Stimulated activated CD8-positive, alpha-beta memory T cell treated with anti-CD3 and anti-CD28 coated beads, Interleukin-4, amount 100 ng/mL, for 48 hours (primary cell): Measurements from ENCODE around the gene ARHGEF2.
A peak's percentile ranks its signal among the peaks of the same experiment; 100 is the strongest.
"Not testable (repeated sequence)": the region's sequence is repeated elsewhere in the genome, so short reads cannot be mapped to it uniquely, and the experiment has no call there.

Experiments used
- DNase-seq: peaks from one replicate; pipeline ENCODE4 v3.0.0-alpha.2; 2020

ARHGEF2 gene

DNA sequence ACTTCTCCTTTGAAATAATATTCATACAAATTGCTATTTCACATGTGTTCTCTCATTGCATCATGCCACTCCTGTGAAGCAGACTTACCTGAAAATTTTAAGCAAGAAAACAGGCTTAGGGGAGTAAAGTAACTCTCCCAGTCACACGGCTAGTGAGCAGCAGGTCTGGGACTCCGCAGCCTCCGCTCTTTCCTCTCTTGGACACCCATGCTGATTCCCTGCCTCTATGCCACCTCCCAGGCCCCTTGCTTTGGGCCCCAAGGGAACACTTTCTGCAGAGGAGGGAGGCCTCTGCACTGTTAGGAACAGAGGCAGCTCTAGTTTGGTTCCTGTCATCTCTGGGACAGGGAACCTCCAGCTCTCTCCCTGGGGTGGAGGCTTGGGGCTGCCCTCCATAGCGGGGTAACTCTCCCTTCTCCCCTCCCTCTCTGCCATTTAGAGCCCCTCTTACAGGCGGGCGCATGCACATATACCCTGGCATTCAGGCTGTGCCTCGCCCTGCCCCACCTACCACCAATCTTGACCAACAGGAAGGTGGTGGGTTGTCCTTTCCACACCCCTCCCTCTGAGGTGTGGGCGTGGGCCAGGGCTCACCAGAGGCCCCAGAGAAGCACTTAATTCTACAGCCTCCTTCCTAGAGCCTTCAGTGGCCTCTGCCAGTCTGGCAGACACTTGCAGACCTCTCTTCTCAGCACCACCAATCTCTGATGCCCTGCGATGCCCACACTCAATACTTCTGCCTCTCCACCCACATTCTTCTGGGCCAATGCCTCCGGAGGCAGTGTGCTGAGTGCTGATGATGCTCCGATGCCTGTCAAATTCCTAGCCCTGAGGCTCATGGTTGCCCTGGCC is 37.1 kb downstream of the ARHGEF2 start, which contains the start of gene RXFP4:
TSS of gene RXFP4 (plus strand) at position 646 of the 852 bp plus-strand sequence. CDS start at position 718, 72 bp downstream.
- DNase-seq, result peak; percentile 40

- DNase-seq, result no peak
Measured at GRCh38 chr1:155940482-155940992, 37.8 kb downstream of the ARHGEF2 start.

GRCh38 chr1:155938220-155938627 is 40.1 kb downstream of the ARHGEF2 start:
- DNase-seq, result no peak

DNA sequence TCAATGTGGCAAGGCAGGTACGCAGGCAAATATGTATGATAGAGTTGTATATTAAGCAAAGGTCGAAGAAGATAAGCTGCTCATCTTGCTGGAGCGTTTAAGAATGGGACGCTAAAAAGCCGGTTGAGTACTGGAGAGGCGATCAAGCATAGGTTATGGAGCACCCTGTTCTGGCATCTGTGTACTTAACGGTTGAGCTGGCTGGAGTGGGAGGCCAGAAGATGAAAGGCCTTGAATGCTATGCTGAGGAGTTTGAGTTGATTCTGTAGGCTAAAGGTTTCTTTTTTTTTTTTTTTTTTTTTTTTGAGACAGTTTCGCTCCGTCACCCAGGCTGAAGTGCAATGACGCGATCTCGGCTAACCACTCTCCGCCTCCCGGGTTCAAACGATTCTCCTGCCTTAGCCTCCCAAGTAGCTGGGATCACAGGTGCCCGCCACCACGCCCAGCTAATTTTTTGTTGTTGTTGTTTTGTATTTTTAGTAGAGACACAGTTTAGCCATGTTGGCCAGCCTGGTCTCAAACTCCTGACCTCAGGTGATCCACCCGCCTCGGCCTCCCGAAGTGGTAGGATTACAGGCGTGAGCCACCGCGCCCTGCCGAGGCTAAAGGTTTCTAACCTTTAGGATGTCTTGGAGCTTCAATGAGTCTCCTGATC is 43.3 kb downstream of the ARHGEF2 start:
- no peak for DNase-seq

- DNase-seq, result peak; percentile 93
Measured at GRCh38 chr1:155934097-155934935, 44.0 kb downstream of the ARHGEF2 start, which contains the start of gene KHDC4. KHDC4 (minus strand) TSS chr1:155934413; CDS start chr1:155934373, 40 bp downstream.

- no peak for DNase-seq
Measured at GRCh38 chr1:155933591-155934096, 44.7 kb downstream of the ARHGEF2 start.

GRCh38 chr1:155932487-155932886 is 45.9 kb downstream of the ARHGEF2 start:
- DNase-seq, result no peak

- DNase-seq, result no peak
Measured at GRCh38 chr1:155932081-155932480, 46.3 kb downstream of the ARHGEF2 start.

GRCh38 chr1:155931332-155932038 is 46.9 kb downstream of the ARHGEF2 start:
- DNase-seq, result no peak

DNA sequence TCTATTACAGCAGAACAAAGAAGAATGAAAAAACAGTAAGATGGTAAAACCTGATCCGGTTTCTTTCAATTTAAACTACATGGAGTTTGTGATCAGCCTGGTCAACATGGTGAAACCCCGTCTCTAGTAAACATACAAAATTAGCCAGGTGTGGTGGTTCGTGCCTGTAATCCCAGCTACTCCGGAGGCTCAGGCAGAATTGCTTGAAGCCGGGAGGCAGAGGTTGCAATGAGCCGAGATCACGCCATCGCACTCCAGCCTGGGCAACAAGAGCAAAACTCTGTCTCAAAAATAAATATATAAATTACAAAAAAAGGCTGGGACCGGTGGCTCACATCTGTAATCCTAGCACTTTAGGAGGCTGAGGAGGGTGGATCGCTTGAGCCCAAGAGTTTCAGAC is 47.6 kb downstream of the ARHGEF2 start:
- not testable (repeated sequence) for DNase-seq

DNA sequence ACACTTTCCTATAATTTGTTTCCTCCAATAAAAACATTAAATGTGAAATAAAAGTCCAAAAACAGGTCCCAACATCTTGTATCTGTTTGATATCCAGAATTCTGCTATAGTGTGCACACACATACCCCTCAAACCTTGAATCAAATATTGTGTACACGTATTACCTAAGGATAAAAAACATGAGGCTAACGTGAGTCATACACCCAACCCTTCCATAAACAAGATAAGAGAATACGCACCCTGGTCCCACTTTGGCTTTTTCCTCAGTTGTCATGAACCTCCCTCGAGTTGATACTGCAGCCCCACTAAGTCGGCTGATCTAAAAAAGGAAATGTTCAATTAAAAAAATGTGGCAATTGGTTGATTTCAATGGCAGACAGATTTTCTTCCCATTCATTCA is 49.3 kb downstream of the ARHGEF2 start:
- no peak for DNase-seq

- no peak for DNase-seq
Measured at GRCh38 chr1:155925506-155925905, 52.8 kb downstream of the ARHGEF2 start.

- no peak for DNase-seq
Measured at GRCh38 chr1:155920717-155921116, 57.6 kb downstream of the ARHGEF2 start.

GRCh38 chr1:155919801-155920200 is 58.5 kb downstream of the ARHGEF2 start:
- DNase-seq, result no peak

- no peak for DNase-seq
Measured at GRCh38 chr1:155918660-155919059, 59.7 kb downstream of the ARHGEF2 start.

GRCh38 chr1:155913969-155914757 is 64.2 kb downstream of the ARHGEF2 start:
- DNase-seq, result no peak

- DNase-seq, result no peak
Measured at GRCh38 chr1:155912056-155912536, 66.3 kb downstream of the ARHGEF2 start.

GRCh38 chr1:155911156-155912055 is 66.9 kb downstream of the ARHGEF2 start, which contains the start of gene RIT1:
RIT1 (minus strand) TSS chr1:155911349; CDS start chr1:155910761, 588 bp downstream.
- peak; percentile 92 for DNase-seq

DNA sequence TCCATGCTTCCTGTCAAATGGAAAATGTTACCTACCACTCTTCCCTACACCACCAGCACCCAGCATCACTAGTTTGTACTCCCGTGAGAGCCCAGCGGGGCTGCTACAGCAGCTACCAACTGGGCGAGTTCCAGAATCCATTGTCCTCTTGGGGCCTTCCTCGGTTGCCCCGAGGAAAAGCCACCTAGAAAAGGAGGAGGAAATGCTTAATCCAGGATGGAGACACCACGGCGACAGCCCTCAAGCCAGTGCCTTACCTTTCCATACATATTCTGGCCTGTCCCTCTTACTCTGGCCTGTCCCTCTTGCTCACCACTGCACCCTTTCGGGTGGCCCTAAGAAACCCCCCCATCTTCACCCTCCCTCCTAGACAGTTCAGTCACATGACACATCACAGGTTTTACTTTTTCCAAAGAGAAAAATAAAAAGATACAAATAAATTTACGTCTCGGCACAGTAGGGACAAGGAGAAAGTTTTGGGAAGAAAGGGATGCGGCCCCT is 67.7 kb downstream of the ARHGEF2 start:
- peak; percentile 37 for DNase-seq
